Rectal smooth muscle tissue (tissue), 1 donor: ENCODE results near the gene TM4SF5.
A peak's percentile ranks its signal among the peaks of the same experiment; 100 is the strongest.

Experiments used
- H3K27ac ChIP-seq: one replicate; pipeline ENCODE4 v1.7.0; 2013; ENCODE audit warnings: low read depth, low read length, inconsistent platforms
- H3K27me3 ChIP-seq: one replicate; pipeline ENCODE4 v1.7.0; 2013; ENCODE audit warnings: low read length; ENCODE audit not compliant: control insufficient read depth, insufficient read depth
- H3K36me3 ChIP-seq: one replicate; pipeline ENCODE4 v1.7.0; 2013; ENCODE audit warnings: low read length; ENCODE audit not compliant: control insufficient read depth, insufficient read depth
- H3K4me1 ChIP-seq: one replicate; pipeline ENCODE4 v1.7.0; 2013; ENCODE audit warnings: low read length; ENCODE audit not compliant: control insufficient read depth, insufficient read depth
- H3K4me3 ChIP-seq: one replicate; pipeline ENCODE4 v1.7.0; 2013; ENCODE audit warnings: low read length
- H3K9ac ChIP-seq: one replicate; pipeline ENCODE4 v1.7.0; 2013; ENCODE audit warnings: low read length

TM4SF5 gene

DNA sequence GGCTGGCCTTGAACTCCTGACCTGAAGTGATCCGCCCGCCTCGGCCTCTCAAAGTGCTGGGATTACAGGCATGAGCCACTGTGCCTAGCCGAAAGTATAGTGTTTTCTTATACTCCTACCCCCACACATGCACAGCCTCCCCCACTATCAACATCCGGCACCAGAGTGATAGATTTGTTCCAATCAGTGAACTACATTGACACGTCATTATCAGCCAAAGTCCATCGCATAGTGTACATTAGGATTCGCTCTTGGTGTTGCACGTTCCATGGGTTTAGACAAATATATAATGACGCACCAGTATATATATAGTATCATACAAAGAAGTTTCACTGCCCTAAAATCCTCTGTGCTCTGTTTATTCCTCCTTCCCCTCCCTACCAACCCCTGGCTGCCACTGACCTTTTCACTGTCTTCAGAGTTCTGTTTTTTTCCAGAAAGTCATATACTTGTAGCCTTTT lies 11.9 kb upstream of the TM4SF5 start:
- no peak overlapping the region for H3K4me3 ChIP-seq
- H3K27ac ChIP-seq, result no peak overlapping the region
- H3K27me3 ChIP-seq, result peaks cover under 1% of the 10 kb centered on the region
- H3K9ac ChIP-seq, result no peak overlapping the region
- no peaks in the 10 kb centered on the region for H3K4me1 ChIP-seq
- H3K36me3 ChIP-seq, result no peaks in the 10 kb centered on the region

DNA sequence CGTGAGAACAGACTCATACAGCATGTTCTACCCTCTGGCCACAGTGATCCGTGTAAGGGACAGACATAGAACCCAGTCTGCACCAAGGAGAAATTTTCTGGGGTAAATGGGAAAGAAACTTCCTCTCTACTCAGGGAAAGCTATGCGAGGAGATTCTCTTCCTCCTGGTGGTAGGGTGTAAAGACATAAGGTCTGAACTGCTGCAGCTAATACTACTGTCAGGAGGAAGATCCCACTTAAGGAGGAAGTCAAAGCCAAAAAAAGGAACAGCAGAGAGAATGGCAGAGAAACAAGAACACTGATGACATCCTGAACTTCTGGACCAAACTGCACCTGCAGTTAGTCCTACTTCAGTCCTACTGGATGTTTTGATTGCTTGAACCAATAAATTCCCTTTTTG lies 7.1 kb upstream of the TM4SF5 start:
- H3K27me3 ChIP-seq, result no peaks in the 10 kb centered on the region
- H3K9ac ChIP-seq, result no peak overlapping the region
- no peak overlapping the region for H3K4me3 ChIP-seq
- no peaks in the 10 kb centered on the region for H3K36me3 ChIP-seq
- no peak overlapping the region for H3K27ac ChIP-seq
- no peaks in the 10 kb centered on the region for H3K4me1 ChIP-seq

DNA sequence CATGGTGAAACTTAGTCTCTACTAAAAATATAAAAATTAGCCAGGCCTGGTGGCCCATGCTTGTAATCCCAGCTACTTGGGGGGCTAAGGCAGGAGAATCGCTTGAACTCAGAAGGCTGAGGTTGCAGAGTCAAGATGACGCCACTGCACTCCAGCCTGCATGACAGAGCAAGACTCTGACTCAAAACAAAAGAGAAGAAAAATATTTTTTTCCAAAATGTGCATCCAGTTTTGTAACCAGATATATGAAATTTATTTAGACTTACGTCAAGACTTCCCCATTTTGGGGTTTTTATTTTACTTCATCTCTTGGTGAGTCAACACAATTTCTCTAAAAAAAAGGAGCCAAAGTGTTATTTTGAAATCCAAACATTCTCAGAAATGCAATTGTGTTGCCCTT lies 5.5 kb upstream of the TM4SF5 start:
- Histone ChIP-seq H3K4me3 (no peak overlapping the region), H3K36me3 (no peaks in the 10 kb centered on the region), H3K27ac (peak overlapping the region; percentile 45), H3K27me3 (no peaks in the 10 kb centered on the region), H3K4me1 (no peaks in the 10 kb centered on the region), H3K9ac (no peak overlapping the region)

DNA sequence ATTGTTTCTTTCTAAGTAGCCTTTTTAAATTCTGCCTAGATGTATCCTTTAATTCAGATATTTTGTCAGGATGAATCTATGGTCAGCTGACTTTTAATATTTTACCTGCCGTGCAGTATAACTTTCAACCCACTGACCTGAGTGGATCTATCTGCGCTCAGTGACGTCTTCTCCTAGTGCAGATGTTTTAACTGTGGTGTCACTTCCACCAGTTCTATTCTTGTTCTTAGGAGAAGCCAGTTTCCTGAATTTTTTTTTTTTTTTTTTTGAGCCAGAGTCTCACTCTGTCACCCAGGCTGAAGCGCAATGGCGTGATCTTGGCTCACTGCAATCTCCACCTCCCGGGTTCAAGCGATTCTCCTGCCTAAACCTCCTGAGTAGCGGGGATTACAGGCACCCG lies 5.0 kb upstream of the TM4SF5 start:
- Histone ChIP-seq H3K4me3 (no peak overlapping the region), H3K27ac (peak overlapping the region; percentile 45), H3K27me3 (no peaks in the 10 kb centered on the region), H3K36me3 (no peaks in the 10 kb centered on the region), H3K4me1 (no peaks in the 10 kb centered on the region), H3K9ac (no peak overlapping the region)

DNA sequence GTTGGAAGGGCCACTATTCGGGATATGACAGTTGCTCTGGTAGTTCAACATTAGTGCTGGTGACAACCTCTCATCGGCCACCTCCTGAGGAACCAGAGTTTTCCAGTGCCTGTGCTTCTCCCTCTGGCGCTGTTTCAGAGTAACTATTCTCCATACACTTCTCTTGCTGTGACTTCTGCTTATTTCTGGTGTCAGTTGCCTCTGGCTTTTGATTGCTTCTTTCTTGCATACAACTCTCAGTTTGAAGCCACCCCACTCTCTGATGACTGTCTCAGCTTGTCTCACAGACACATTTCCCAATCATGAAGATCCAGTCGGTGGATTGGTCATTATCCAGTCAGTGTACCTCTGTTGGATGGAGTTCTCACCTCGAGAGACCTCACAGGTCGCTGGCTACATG lies 3.4 kb upstream of the TM4SF5 start:
- Histone ChIP-seq H3K4me3 (no peak overlapping the region), H3K27ac (no peak overlapping the region), H3K36me3 (no peaks in the 10 kb centered on the region), H3K27me3 (no peaks in the 10 kb centered on the region), H3K4me1 (no peaks in the 10 kb centered on the region), H3K9ac (no peak overlapping the region)

DNA sequence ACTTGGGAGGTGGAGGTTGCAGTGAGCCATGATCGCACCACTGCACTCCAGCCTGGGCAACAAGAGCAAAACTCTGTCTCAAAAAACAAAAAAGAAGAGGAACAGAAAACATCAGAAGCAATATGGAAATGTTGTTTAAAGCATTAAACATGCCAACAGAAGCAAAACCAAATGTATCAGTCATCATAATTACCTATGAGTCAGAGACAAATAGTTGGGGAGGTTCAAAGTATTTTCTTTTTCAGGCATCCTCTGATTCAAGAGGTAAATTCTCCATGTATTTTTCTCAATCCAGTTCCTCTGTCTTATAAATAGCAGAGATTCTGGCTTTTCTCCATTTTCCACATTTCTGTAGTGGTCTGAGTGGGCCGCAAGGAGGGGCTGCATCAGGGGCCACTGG lies 2.1 kb upstream of the TM4SF5 start:
- Histone ChIP-seq H3K27me3 (no peaks in the 10 kb centered on the region), H3K36me3 (no peaks in the 10 kb centered on the region), H3K9ac (no peak overlapping the region), H3K4me1 (no peaks in the 10 kb centered on the region), H3K4me3 (no peak overlapping the region), H3K27ac (no peak overlapping the region)

DNA sequence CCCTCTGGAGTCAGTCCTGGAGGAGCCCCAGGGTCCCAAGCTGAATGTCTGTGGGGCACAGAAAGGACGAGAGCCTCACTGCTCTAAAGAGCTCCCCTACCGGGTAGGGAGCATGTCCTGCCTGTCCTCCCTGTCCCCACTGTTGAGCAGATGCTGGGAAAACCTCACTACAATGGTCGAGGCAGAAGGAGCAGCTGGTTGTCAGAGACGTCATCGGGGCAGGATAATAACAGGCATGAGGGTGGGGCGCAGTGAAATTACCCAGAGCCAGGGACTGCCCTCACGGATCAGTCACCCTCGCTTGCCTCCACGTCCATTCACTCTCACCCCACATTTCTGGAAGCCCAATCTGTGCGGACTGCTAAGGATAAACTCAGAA lies 538 bp downstream of the TM4SF5 start:
- Histone ChIP-seq H3K9ac (no peak overlapping the region), H3K36me3 (no peaks in the 10 kb centered on the region), H3K4me1 (no peaks in the 10 kb centered on the region), H3K27ac (no peak overlapping the region), H3K27me3 (no peaks in the 10 kb centered on the region), H3K4me3 (no peak overlapping the region)

DNA sequence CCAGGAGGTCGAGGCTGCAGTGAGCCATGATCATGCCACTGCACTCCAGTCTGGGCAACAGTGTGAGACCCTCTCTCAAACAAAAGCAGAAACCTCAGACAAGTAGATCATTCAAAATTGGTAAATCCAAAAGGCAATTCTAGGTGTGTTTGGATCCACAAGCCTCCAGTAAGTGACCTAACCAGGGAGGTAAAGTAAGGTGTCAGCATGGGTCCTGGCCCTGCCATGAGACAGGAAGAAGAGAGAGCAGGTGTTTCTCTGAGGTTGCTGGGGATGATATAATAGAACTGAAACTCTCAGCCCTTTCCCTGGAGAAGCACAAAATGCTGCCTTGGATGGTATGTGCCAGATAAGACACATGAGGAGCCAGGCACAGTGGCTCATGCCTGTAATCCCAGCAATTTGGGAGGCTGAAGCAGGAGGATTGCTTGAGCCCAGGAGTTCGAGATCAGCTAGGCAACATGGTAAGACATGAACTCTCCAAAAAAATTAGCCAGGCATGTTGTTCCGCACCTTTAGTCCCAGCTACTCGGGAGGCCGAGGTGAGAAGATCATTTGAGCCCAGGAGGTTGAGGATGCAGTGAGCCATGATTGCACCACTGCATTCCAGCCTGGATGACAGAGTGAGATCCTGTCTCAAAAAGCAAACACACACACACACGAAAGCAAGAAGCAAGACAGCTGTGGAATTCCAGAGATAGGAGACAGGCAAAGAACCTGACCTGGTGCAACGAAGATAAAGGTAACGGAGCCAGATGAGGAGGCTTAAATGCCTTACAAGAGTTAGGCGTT lies 6.5 kb downstream of the TM4SF5 start:
- peaks cover 8% of the 10 kb centered on the region for H3K27me3 ChIP-seq

DNA sequence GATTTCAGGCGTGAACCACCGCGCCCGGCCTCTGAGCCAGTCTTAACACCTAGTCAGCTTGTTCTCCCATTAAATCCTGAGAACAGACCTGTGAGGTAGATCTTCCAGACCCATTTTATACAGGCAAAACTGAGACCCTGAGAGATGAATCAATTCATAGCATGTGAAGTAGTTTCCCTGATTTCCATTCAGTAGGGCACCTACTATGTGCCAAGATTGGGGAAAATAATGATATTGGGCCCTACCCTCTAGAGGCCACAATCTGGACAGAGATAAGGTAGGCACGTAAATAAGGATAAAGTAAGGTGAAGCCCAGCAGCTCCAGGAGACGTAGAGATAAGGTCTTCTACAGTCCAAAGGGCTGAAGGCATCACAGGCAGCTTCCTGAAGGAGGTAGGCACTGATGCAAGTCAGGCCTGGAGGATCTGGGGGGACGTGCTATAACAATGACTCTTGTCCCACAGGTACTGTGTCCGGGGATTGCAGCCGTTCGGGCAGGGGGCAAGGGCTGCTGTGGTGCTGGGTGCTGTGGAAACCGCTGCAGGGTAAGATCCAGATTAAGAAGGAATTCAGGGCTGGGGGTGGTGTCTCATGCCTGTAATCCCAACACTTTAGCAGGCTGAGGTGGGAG lies 8.8 kb downstream of the TM4SF5 start:
- no peak overlapping the region for H3K9ac ChIP-seq
- no peak overlapping the region for H3K4me3 ChIP-seq
- no peaks in the 10 kb centered on the region for H3K36me3 ChIP-seq
- no peaks in the 10 kb centered on the region for H3K4me1 ChIP-seq
- peaks cover 8% of the 10 kb centered on the region for H3K27me3 ChIP-seq
- no peak overlapping the region for H3K27ac ChIP-seq

More for the DNA sequence above, 6.5 kb downstream of the TM4SF5 start:
- Histone ChIP-seq H3K4me1 (no peaks in the 10 kb centered on the region), H3K4me3 (no peak overlapping the region), H3K9ac (no peak overlapping the region), H3K27ac (no peak overlapping the region), H3K36me3 (no peaks in the 10 kb centered on the region)

DNA sequence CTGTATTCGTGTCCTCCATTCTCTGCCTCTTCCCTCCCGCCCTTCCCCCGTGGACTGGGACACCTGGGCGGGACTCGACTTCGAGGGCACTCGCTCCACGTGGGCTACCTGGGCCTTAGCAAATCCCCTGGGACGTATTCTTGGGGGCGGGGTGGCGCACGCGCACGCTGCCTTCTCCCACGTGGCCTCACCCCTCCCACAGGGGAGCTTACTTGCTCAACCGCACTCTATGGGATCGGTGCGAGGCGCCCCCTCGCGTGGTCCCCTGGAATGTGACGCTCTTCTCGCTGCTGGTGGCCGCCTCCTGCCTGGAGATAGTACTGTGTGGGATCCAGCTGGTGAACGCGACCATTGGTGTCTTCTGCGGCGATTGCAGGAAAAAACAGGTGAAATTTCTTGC lies 11.0 kb downstream of the TM4SF5 start:
- Histone ChIP-seq H3K4me1 (no peaks in the 10 kb centered on the region), H3K27ac (no peak overlapping the region), H3K36me3 (no peaks in the 10 kb centered on the region), H3K27me3 (peaks cover 8% of the 10 kb centered on the region), H3K9ac (no peak overlapping the region), H3K4me3 (no peak overlapping the region)

DNA sequence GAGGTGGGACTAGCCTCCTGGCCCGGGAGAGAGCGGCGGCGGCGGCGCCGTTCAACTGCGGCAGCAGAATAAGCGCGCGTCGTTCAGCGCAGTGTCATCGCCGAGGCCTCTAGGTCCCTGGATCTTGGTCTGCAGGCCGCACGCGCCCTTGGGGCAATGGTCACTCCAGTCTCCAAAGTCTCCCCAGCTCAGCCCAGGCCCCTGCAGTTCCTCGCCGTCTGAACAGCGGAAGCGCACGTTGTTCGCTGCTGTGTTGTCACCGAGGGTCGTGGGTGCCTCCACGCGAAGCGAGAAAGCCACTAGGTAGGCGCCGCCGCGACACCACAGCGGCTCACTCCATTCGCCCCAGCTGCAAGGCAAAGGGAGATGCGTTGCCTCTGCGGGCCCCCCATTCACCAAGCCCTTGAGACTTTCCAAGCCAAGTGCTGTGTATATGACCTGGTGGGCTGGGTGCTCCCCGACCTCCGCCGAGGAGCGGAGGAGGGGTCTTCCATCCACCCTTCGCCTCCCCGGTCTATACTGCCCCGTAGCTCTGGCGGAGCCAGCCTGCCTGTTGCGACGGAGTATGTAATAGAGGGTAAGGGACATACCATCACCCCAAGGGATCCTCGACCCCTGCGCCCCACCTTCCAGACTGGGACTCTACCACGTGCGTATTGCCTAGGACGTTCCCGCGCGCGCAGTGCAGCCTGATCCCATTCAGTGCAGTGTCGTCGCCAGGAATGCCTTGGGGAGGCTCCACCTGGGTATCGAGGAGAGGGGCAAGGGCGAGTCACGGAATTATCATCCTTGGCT lies 13.8 kb downstream of the TM4SF5 start:
- H3K36me3 ChIP-seq, result no peaks in the 10 kb centered on the region
- peaks cover 8% of the 10 kb centered on the region for H3K27me3 ChIP-seq
- H3K9ac ChIP-seq, result no peak overlapping the region
- peak overlapping the region; percentile 55 for H3K4me3 ChIP-seq
- no peaks in the 10 kb centered on the region for H3K4me1 ChIP-seq
- no peak overlapping the region for H3K27ac ChIP-seq

DNA sequence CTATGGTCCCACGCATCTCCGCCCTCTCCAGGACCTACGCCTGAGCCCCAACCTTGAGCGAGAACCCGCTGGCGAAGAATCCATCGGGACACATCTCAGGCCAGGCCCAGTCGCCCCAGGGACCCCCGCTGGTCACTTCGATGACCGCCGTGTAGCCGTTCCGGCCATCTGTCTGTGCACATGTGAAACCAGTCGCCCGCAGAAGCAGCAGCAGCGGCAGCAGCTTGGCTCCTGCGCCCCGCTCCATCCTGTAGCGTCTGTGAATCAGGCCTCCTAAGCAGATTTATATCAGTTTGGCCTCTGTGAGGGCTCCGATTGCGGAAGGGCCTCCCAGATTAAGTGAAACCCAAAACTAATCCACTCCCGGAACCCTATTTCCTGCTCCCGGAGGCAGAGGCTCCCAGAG lies 14.4 kb downstream of the TM4SF5 start, which contains the start of gene VMO1:
VMO1 (minus strand) TSS at position 259 of the 406 bp plus-strand sequence; CDS start at position 247, 12 bp downstream.
- Histone ChIP-seq H3K27me3 (peaks cover 8% of the 10 kb centered on the region), H3K4me3 (peak within 1 kb of the TSS; percentile 55), H3K27ac (no peak within 1 kb of the TSS), H3K36me3 (no peaks in the 10 kb centered on the region), H3K4me1 (no peaks in the 10 kb centered on the region), H3K9ac (no peak within 1 kb of the TSS)
